ENCODE data around the gene S100A1. TPM values are rescaled to one million over a fixed set of nuclear protein-coding genes. Genes with fewer than 3 reads are reported as not detected.

The S100A1 gene
- total RNA-seq, 1 donor from 2014 or later = 0.58 TPM

GRCh38 chr1:153643816-153644215, 15.6 kb downstream of the S100A1 start:
- no peak for TF ChIP-seq CTCF (IDR thresholded peaks at IDR 0.05; ENCODE audit: unreplicated experiment)
- Mint-ChIP-seq H3K9me3 (no peaks in the 10 kb centered on the region), H3K36me3 (peaks cover 36% of the 10 kb centered on the region), H3K27ac (peak overlapping the region; percentile 9), H3K4me3 (no peak overlapping the region), H3K4me1 (no peaks in the 10 kb centered on the region), H3K27me3 (ENCODE audit: low read depth) (no peaks in the 10 kb centered on the region)
- no peak for DNase-seq (ENCODE audit: low spot score in 2 of 2, unreplicated experiment in 2 of 2)

- TF ChIP-seq CTCF (IDR thresholded peaks at IDR 0.05; ENCODE audit: unreplicated experiment) = no peak
- Mint-ChIP-seq H3K4me3 (no peak overlapping the region), H3K9me3 (no peaks in the 10 kb centered on the region), H3K27ac (peak overlapping the region; percentile 87), H3K4me1 (no peaks in the 10 kb centered on the region), H3K27me3 (ENCODE audit: low read depth) (no peaks in the 10 kb centered on the region), H3K36me3 (peaks cover 31% of the 10 kb centered on the region)
- DNase-seq (ENCODE audit: low spot score in 2 of 2, unreplicated experiment in 2 of 2) = no peak
These were observed 18.6 kb downstream of the S100A1 start for GRCh38 chr1:153646672-153647345.

- H3K9me3 Mint-ChIP-seq = no peaks in the 10 kb centered on the region
- H3K4me3 Mint-ChIP-seq = no peak overlapping the region
- DNase-seq (ENCODE audit: low spot score in 2 of 2, unreplicated experiment in 2 of 2) = no peak
- TF ChIP-seq CTCF (IDR thresholded peaks at IDR 0.05; ENCODE audit: unreplicated experiment) = no peak
- no peaks in the 10 kb centered on the region for H3K4me1 Mint-ChIP-seq
- no peaks in the 10 kb centered on the region for H3K27me3 Mint-ChIP-seq (ENCODE audit: low read depth)
- peaks cover 28% of the 10 kb centered on the region for H3K36me3 Mint-ChIP-seq
- H3K27ac Mint-ChIP-seq = peak overlapping the region; percentile 87
These were observed 19.1 kb downstream of the S100A1 start for GRCh38 chr1:153647346-153647714.

GRCh38 chr1:153648000-153648643, 19.9 kb downstream of the S100A1 start:
- no peak for TF ChIP-seq CTCF (IDR thresholded peaks at IDR 0.05; ENCODE audit: unreplicated experiment)
- Mint-ChIP-seq H3K27me3 (ENCODE audit: low read depth) (no peaks in the 10 kb centered on the region), H3K4me1 (no peaks in the 10 kb centered on the region), H3K9me3 (no peaks in the 10 kb centered on the region), H3K4me3 (no peak overlapping the region), H3K36me3 (peaks cover 25% of the 10 kb centered on the region), H3K27ac (peak overlapping the region; percentile 73)
- no peak for DNase-seq (ENCODE audit: low spot score in 2 of 2, unreplicated experiment in 2 of 2)

- H3K36me3 Mint-ChIP-seq = peaks cover 18% of the 10 kb centered on the region
- DNase-seq (ENCODE audit: low spot score in 2 of 2, unreplicated experiment in 2 of 2) = no peak
- no peak overlapping the region for H3K4me3 Mint-ChIP-seq
- no peak overlapping the region for H3K27ac Mint-ChIP-seq
- no peaks in the 10 kb centered on the region for H3K27me3 Mint-ChIP-seq (ENCODE audit: low read depth)
- H3K9me3 Mint-ChIP-seq = no peaks in the 10 kb centered on the region
- no peaks in the 10 kb centered on the region for H3K4me1 Mint-ChIP-seq
- TF ChIP-seq CTCF (IDR thresholded peaks at IDR 0.05; ENCODE audit: unreplicated experiment) = no peak
These were observed 21.1 kb downstream of the S100A1 start for GRCh38 chr1:153649137-153649862.
